Chondrocyte (in vitro differentiated cells): ENCODE data around the gene WSCD2. TPM values are rescaled to one million over a fixed set of nuclear protein-coding genes. Genes with fewer than 3 reads are reported as not detected.

Experiments used
- DNase-seq: peaks from one replicate; pipeline ENCODE4 v3.0.0; 2021; ENCODE audit warnings: mixed read lengths, low spot score
- H3K27ac Mint-ChIP-seq: one replicate; pipeline ENCODE4 v1.8.0; 2021; ENCODE audit warnings: mild to moderate bottlenecking, moderate library complexity, mixed read lengths; ENCODE audit not compliant: unreplicated experiment
- H3K27me3 Mint-ChIP-seq: 2 replicates; pipeline ENCODE4 v1.8.0; 2021; ENCODE audit warnings: low read depth, mixed read lengths
- H3K36me3 Mint-ChIP-seq: 2 replicates; pipeline ENCODE4 v1.8.0; 2021; ENCODE audit warnings: low read depth, mixed read lengths
- H3K4me1 Mint-ChIP-seq: 2 replicates; pipeline ENCODE4 v1.8.0; 2021; ENCODE audit warnings: low read depth, mild to moderate bottlenecking, mixed read lengths
- H3K4me3 Mint-ChIP-seq: one replicate; pipeline ENCODE4 v1.8.0; 2021; ENCODE audit warnings: mild to moderate bottlenecking, moderate library complexity, mixed read lengths; ENCODE audit not compliant: unreplicated experiment
- H3K9me3 Mint-ChIP-seq: 2 replicates; pipeline ENCODE4 v1.8.0; 2021; ENCODE audit warnings: low read depth, mixed read lengths
- total RNA-seq: library from RNA; stranded (reverse); gene quantifications from 3 replicates; pipeline ENCODE4 v1.2.1, GENCODE V29; 2021
- TF ChIP-seq, protein P1 (sequence below): fragments of 200-600 bp; sonication (generic); IDR thresholded peaks from 2 replicates; pipeline ENCODE4 v1.5.0; 2021; ENCODE audit warnings: antibody characterized with exemption, mild to moderate bottlenecking, moderate library complexity

Gene WSCD2
- total RNA-seq, 1 donor from 2014 or later: 0.32 TPM

DNA sequence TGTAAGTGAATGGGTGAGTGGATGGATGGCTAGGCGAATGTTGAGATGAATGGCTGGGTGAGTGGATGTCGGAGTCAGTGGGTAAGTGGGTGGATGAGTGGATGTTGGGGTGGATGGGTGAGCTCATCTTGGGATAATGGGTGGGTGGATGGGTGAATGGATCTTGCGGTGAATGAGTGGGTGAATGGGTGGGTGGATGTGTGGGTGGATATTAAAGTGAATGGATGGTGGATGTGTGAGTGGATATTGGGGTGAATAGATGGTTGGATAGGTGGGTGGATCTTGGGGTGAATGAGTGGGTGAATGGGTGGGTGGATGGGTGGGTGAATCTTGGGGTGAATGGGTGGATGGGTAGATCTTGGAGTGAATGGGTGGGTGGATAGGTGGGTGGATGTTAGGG is 158.1 kb downstream of the WSCD2 start:
- Mint-ChIP-seq H3K4me3 (no peak overlapping the region), H3K36me3 (peaks cover 29% of the 10 kb centered on the region), H3K27ac (no peak overlapping the region), H3K9me3 (no peaks in the 10 kb centered on the region), H3K4me1 (no peaks in the 10 kb centered on the region), H3K27me3 (peaks cover 9% of the 10 kb centered on the region)
- no peak for DNase-seq
- TF ChIP-seq, protein P1, sequence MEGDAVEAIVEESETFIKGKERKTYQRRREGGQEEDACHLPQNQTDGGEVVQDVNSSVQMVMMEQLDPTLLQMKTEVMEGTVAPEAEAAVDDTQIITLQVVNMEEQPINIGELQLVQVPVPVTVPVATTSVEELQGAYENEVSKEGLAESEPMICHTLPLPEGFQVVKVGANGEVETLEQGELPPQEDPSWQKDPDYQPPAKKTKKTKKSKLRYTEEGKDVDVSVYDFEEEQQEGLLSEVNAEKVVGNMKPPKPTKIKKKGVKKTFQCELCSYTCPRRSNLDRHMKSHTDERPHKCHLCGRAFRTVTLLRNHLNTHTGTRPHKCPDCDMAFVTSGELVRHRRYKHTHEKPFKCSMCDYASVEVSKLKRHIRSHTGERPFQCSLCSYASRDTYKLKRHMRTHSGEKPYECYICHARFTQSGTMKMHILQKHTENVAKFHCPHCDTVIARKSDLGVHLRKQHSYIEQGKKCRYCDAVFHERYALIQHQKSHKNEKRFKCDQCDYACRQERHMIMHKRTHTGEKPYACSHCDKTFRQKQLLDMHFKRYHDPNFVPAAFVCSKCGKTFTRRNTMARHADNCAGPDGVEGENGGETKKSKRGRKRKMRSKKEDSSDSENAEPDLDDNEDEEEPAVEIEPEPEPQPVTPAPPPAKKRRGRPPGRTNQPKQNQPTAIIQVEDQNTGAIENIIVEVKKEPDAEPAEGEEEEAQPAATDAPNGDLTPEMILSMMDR: no peak

DNA sequence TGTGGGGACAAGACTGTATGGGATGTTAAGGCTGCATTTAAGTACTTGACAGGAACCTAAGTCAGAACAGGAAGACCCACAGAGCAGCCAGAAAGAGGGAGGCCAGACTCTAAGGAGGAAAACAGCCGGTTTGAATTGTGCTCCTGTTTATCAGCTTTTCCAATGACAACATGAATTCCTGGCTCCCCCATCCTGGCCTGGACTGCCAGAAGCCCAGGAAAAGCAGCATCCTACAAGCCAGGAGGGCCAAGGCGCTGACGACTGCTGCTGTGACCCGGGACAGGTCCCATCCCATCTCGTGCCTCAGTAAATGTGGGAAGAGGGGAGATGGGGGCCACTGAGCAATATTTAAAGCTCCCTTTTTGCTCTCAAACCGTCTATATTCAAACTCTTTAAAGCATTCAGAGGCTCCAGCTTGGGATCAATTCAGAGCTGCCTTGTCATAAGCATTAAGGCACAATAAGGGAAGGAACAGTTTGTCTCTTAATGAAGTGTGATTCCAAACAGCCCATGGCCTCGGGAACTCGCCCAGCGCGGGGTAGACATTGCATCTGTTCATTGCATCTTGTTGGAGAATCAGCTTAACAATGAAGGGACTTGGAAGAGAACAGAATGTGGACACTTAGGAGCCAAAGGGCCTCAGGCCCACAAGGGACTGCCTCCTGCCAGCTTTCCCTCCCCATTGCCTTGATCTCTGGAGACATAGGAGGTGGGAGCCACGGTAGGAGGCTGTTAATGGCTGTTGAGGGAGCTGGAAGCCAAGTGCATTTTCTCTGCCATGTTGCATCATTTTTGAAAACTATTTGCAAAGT is 160.5 kb downstream of the WSCD2 start:
- peaks cover 40% of the 10 kb centered on the region for H3K36me3 Mint-ChIP-seq
- TF ChIP-seq, protein P1: no peak
- H3K9me3 Mint-ChIP-seq: no peaks in the 10 kb centered on the region
- no peaks in the 10 kb centered on the region for H3K4me1 Mint-ChIP-seq
- H3K27me3 Mint-ChIP-seq: peaks cover 2% of the 10 kb centered on the region
- no peak for DNase-seq
- no peak overlapping the region for H3K27ac Mint-ChIP-seq
- H3K4me3 Mint-ChIP-seq: no peak overlapping the region

DNA sequence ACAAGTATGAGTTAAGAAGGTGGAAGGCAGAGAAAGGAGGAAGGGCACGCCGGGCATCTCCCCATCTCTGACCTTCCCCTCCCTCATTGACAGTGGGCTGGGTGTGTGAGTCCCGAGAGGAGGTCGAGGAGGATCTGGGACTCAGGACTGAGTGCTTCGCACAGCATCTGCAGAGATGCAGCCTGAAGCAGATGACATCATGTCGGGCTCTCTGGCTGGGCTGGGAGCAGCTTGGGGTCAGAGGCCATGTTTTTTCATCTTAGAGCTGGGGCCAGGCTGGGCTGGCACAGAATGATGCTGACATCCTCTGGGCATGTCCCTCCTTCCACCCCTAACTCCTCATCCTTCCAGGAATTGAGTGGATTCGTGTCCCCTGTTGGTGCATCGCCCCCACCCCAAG is 166.6 kb downstream of the WSCD2 start:
- peaks cover 32% of the 10 kb centered on the region for H3K36me3 Mint-ChIP-seq
- no peak overlapping the region for H3K4me3 Mint-ChIP-seq
- DNase-seq: no peak
- peaks cover 10% of the 10 kb centered on the region for H3K4me1 Mint-ChIP-seq
- H3K27ac Mint-ChIP-seq: peak overlapping the region; percentile 5
- H3K9me3 Mint-ChIP-seq: no peaks in the 10 kb centered on the region
- TF ChIP-seq, protein P1: no peak
- no peaks in the 10 kb centered on the region for H3K27me3 Mint-ChIP-seq

DNA sequence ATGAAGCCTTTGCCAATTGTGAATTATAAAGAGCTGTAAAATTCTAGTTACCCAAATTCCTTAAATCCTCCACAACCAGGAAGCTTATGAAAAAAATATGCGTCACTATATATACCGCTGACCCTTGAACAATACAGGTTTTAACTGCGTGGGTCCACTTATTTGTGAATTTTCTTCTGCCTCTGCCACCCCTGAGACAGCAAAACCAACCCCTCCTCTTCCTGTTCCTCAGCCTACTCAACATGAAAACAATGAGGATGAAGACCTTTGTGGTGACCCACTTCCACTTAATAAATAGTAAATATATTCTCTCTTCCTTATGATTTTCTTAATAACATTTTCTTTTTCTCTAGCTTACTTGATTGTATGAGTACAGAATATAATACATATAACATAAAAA is 167.9 kb downstream of the WSCD2 start:
- peaks cover 18% of the 10 kb centered on the region for H3K4me1 Mint-ChIP-seq
- H3K27ac Mint-ChIP-seq: no peak overlapping the region
- H3K9me3 Mint-ChIP-seq: no peaks in the 10 kb centered on the region
- TF ChIP-seq, protein P1: no peak
- H3K36me3 Mint-ChIP-seq: peaks cover 21% of the 10 kb centered on the region
- no peaks in the 10 kb centered on the region for H3K27me3 Mint-ChIP-seq
- no peak for DNase-seq
- H3K4me3 Mint-ChIP-seq: no peak overlapping the region

DNA sequence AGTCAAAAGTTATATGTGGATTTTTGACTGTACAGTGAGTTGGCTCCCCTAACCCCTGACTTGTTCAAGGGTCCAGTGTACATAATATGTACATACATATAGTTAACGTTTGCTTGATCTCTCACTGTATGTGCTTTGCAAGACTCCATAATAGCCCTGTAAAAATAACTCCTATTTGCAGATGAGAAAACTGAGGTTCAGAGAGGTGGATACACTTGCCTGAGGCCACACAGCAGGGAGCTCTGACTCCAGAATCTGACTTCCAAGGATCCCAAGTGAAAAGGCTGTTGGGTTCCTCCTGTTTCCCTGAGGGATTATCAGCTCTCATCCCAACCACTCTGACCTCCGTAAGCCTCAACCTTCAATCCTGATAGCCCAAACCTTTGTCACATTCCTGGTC is 168.3 kb downstream of the WSCD2 start:
- Mint-ChIP-seq H3K27ac (no peak overlapping the region), H3K9me3 (no peaks in the 10 kb centered on the region), H3K4me3 (no peak overlapping the region), H3K27me3 (no peaks in the 10 kb centered on the region), H3K36me3 (peaks cover 16% of the 10 kb centered on the region), H3K4me1 (peaks cover 22% of the 10 kb centered on the region)
- TF ChIP-seq, protein P1: no peak
- DNase-seq: no peak
